ENCODE data around the gene CDC20B.

- TF ChIP-seq CTCF (IDR thresholded peaks at IDR 0.05 in 2 of 3, conservative IDR thresholded peaks at IDR 0.05 in 1 of 3; ENCODE audit: borderline replicate concordance in 1 of 3, insufficient read depth in 1 of 3, low read depth in 2 of 3, low read length in 2 of 3) (no peak), ZFX (IDR thresholded peaks at IDR 0.05) (no peak), POLR2AphosphoS5 (IDR thresholded peaks at IDR 0.05; ENCODE audit: low read depth, low read length) (no peak), CEBPB (IDR thresholded peaks at IDR 0.05; ENCODE audit: low read depth) (no peak)
These were observed 99.8 kb downstream of the CDC20B start for GRCh38 chr5:55073211-55073610.
